Lower lobe of right lung (tissue), 2 donors: Measurements from ENCODE around the gene ACE. TPM values are rescaled to one million over a fixed set of nuclear protein-coding genes. Genes with fewer than 3 reads are reported as not detected.

ENCODE experiments used
- ATAC-seq, 2 donors: fragments of 200-7000 bp; cut with Tn5 transposase; one replicate each; pipeline ENCODE4 v1.9.1; 2020 to 2022; ENCODE audit warnings: mild to moderate bottlenecking in 2 of 2, moderate library complexity in 2 of 2
- DNase-seq: peaks from one replicate; pipeline ENCODE4 v3.0.0-alpha.2; 2020
- H3K27ac ChIP-seq: fragments of 200-600 bp; one replicate; pipeline ENCODE4 v1.8.0; 2022
- H3K27me3 ChIP-seq: fragments of 200-600 bp; one replicate; pipeline ENCODE4 v1.8.0; 2022; ENCODE audit warnings: low read depth
- H3K36me3 ChIP-seq: fragments of 200-600 bp; one replicate; pipeline ENCODE4 v1.8.0; 2022; ENCODE audit warnings: mild to moderate bottlenecking
- H3K4me1 ChIP-seq: fragments of 200-600 bp; one replicate; pipeline ENCODE4 v1.8.0; 2022
- H3K4me3 ChIP-seq: fragments of 200-600 bp; one replicate; pipeline ENCODE4 v1.8.0; 2022; ENCODE audit warnings: mild to moderate bottlenecking
- H3K9me3 ChIP-seq: fragments of 200-600 bp; one replicate; pipeline ENCODE4 v1.8.0; 2022
- intact Hi-C: fragments of 100-400 bp; cut with DNase I; formaldehyde crosslinking; loops from one replicate; pipeline ENCODE4 v1.11.0; 2022
- total RNA-seq: library from RNA; stranded (reverse); fragmentation: NEBNext Ultra II Directional; extraction: Animal tissue kit (Norgen Biotek cat#: 25700); gene quantifications from one replicate; pipeline ENCODE4 v1.2.1, GENCODE V29; 2021
- TF ChIP-seq, protein P1 (sequence below): fragments of 200-600 bp; IDR thresholded peaks from one replicate; pipeline ENCODE4 v1.8.0; 2022; ENCODE audit warnings: antibody characterized with exemption, mild to moderate bottlenecking
- donor health status: DM: no; HTN: yes; CAD: no; lungs with severe emphysema.

ACE gene
- total RNA-seq, 1 donor from 2014 or later, result 90.7 TPM

- ATAC-seq (no peak), DNase-seq (no peak)
- Histone ChIP-seq H3K4me3 (no peak overlapping the region), H3K4me1 (peaks cover 8% of the 10 kb centered on the region), H3K36me3 (no peaks in the 10 kb centered on the region), H3K27me3 (peaks cover 3% of the 10 kb centered on the region), H3K9me3 (no peaks in the 10 kb centered on the region), H3K27ac (no peak overlapping the region)
- intact Hi-C loops, result no loop called here
- TF ChIP-seq, protein P1, sequence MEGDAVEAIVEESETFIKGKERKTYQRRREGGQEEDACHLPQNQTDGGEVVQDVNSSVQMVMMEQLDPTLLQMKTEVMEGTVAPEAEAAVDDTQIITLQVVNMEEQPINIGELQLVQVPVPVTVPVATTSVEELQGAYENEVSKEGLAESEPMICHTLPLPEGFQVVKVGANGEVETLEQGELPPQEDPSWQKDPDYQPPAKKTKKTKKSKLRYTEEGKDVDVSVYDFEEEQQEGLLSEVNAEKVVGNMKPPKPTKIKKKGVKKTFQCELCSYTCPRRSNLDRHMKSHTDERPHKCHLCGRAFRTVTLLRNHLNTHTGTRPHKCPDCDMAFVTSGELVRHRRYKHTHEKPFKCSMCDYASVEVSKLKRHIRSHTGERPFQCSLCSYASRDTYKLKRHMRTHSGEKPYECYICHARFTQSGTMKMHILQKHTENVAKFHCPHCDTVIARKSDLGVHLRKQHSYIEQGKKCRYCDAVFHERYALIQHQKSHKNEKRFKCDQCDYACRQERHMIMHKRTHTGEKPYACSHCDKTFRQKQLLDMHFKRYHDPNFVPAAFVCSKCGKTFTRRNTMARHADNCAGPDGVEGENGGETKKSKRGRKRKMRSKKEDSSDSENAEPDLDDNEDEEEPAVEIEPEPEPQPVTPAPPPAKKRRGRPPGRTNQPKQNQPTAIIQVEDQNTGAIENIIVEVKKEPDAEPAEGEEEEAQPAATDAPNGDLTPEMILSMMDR, result no peak
Observed at GRCh38 chr17:63544467-63545301, 67.8 kb downstream of the ACE start.

DNA sequence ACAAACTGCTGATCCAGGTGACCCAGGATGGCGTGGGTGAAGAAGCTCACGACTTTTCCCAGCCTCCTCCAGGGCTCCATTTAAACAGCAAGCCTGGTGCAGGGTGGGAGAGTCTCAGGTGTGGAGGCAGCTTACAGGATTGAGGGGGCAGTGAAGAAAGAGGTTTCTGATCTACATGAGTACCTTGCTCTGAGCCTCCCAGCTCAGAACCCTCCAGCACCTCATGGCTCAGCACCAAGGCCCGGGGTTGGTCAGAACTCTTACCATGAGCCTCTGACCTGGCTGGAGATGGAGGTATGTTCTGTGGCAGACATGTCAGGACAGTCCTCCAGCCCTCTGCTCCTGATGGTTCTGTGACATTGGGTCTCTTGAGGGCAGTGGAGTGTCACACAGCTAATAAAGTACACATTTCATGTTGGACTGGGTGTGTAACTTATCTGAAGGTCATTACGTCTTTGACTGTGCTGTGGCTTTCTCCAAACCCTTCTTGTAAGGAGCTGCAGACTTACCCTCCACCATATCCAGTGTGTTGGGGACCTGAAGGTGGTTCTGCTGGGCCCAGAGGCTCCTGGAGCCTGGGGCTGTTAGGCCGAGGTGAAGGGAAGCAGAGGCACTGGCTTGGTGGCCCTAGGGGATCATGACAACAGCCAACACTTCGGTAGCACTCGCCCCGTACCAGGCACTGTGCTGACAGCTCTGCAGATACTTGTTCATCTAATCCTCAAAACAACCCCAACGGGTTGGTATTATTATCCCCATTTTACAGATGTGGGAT is 69.6 kb downstream of the ACE start:
- TF ChIP-seq, protein P1, result no peak
- H3K27me3 ChIP-seq, result no peaks in the 10 kb centered on the region
- H3K4me3 ChIP-seq, result no peak overlapping the region
- no peak overlapping the region for H3K27ac ChIP-seq
- peaks cover 12% of the 10 kb centered on the region for H3K4me1 ChIP-seq
- intact Hi-C loops, result no loop called here
- no peaks in the 10 kb centered on the region for H3K9me3 ChIP-seq
- DNase-seq (no peak), ATAC-seq (no peak)
- no peaks in the 10 kb centered on the region for H3K36me3 ChIP-seq

DNA sequence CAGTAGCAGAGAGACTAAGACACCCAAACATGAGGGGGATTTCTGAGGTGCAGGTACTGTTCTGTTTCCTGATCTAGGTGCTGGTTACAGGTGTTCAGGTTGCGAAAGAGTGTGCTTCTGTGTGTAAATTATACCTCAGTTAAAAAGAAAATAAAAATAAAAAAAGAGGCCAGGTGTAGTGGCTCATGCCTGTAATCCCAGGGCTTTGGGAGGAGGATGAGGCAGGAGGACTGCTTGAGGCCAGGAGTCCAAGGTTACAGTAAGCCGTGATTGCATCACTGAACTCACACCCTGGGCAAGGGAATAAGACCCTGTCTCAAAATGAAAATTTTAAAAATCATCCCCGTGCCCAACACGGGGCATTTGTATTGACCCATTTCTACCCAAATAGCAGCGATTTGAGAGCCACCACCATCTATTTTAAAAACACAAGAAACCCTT is 70.2 kb downstream of the ACE start:
- Histone ChIP-seq H3K36me3 (no peaks in the 10 kb centered on the region), H3K9me3 (no peaks in the 10 kb centered on the region), H3K4me1 (peaks cover 18% of the 10 kb centered on the region), H3K27me3 (no peaks in the 10 kb centered on the region), H3K4me3 (no peak overlapping the region), H3K27ac (no peak overlapping the region)
- ATAC-seq (no peak), DNase-seq (no peak)
- TF ChIP-seq, protein P1, result no peak
- intact Hi-C loops, result no loop called here

Other genes with a start within 250 kb of the ACE start
- gene CYB561, start 30.8 kb upstream of the ACE start, total RNA-seq, result 49.9 TPM
- 0.27 TPM for gene KCNH6, start 46.3 kb downstream of the ACE start, total RNA-seq
- gene DCAF7, start 73.4 kb downstream of the ACE start, total RNA-seq, result 93.8 TPM
- gene TACO1, start 123.8 kb downstream of the ACE start, total RNA-seq, result 13.6 TPM
- gene MAP3K3, start 145.4 kb downstream of the ACE start, total RNA-seq, result 58.5 TPM
- 25.9 TPM for gene LIMD2, start 223.1 kb downstream of the ACE start, total RNA-seq